NCI-H1436 treated with DMSO at 0.1 percent for 48 hours (cell line): ENCODE results near the gene DPP4.

ENCODE experiments used
- DNase-seq: peaks from one replicate; lab custom pipeline; 2025; lab: John Stamatoyannopoulos, UW

The DPP4 gene

DNA sequence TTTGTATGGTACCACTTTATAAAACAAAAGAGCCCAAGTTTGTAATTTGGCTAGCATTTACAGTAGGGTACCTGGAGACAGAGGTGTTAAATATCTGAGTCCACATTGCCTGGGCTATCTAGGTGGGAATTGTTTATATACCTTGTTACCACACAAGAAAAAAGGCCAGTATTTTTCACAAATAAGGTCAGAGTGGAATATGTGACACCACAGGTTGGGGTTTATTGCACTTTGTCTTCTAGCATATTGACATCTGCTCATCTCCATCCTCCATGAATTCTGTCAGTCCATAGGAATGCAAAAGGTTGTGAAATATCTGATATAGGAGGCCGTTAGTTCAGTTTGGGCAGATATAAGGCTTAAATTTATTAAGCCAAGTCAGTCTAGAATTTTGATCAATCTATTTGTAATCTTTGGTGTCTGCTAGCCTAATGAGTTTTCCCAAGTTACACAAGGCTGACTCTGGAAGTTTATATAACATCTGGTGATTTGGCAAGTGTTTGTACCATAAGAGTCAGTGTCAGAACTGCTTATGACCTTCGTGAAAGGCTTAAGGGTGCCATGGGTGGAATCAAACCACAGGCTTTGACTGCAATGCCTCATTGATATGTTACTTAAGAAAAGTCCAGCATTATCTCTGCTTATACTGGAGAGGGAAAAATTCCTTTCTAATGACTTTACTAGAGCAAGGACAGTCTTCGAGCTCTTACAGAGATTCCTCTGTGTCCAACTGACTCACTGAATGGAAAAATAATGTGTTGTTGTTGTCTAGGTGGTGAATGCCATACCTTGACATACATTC is 11.3 kb upstream of the DPP4 start:
- no peak for DNase-seq

- no peak for DNase-seq
Observed at GRCh38 chr2:162084536-162084935, 10.5 kb upstream of the DPP4 start.

DNA sequence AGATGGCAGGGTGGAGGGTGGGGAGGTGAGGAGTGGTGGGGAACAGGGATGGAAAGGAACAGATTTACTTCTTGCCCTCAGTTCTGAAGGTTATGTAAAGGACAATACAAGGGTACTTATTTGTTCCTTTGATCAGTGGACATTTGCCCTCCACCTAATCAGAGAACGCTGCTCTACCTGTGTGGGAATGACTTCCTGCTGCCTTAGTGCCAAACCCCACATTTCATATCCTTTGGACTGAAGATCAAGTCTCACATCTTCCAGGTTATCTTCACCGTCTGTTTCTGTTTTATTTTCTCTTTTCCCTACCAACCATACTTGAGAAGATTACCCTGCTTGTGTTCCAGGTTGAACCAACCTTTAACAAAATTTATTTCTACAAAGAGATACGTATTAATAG is 8.7 kb upstream of the DPP4 start:
- DNase-seq, result no peak

- DNase-seq, result no peak
Observed at GRCh38 chr2:162082036-162082435, 8.0 kb upstream of the DPP4 start.

DNA sequence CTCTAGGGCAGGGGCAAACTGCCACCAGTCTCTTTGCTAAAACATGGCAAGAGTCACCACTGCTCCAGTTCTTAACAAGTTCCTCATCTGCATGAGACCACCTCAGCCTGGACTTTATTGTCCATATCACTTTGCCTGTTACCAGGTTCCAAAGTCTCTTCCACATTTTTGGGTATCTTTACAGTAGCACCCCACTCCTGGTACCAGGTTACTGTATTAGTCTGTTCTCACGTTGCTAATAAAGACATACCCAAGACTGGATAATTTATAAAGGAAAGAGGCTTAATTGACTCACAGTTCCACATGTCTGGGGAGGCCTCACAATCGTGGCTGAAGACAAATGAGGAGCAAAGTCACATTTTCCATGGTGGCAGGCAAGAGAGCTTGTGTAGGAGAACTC is 5.5 kb upstream of the DPP4 start:
- DNase-seq, result no peak

GRCh38 chr2:162075689-162076132 is 1.7 kb upstream of the DPP4 start:
- DNase-seq, result no peak

GRCh38 chr2:162074928-162075688 is 1.1 kb upstream of the DPP4 start:
- no peak for DNase-seq

GRCh38 chr2:162074632-162074895 is 549 bp upstream of the DPP4 start:
- DNase-seq, result no peak

GRCh38 chr2:162072976-162073887 is 783 bp downstream of the DPP4 start:
- no peak for DNase-seq

DNA sequence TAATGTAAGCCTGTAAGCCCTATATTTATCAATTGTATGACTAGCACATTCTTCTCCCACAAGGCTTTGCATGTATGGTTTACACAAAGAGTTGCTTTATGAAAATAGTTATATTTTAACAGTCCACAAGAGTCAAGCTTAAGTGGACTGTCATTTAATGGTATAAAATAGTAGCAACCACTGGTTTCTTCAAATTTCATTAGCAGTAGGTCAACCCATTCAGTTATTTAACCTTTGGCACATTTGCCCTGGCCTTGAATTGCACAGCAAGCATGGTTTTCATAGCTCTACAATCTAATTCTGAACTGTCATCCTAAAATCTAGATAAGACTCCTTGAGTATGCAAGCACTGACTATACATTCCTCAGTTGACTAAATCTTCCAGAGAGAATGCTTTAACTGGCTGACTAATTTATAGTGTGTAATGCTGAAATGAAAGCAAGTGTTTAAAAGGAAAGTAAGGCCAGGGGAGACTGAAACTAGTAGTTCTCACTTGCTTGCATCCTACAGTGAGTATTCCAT is 1.8 kb downstream of the DPP4 start:
- DNase-seq, result no peak

DNA sequence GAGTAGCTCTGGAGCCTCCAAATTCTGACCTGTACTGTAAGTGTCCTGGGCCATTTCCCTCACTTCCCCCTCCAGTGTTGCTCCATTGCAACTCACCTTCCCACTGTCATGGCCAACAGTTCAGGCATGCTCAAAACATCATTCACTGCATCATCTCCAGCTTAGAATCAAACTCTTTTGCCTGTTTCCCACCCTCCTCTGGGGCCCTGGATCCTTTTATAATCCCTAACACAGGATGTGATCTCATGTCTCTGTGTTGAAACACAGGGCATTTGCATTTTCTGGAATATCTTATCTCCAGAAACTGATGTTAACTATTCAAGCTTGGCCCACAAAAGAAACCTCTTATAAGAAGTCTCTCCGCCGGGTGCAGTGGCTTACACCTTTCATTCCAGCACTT is 3.0 kb downstream of the DPP4 start:
- DNase-seq, result no peak

DNA sequence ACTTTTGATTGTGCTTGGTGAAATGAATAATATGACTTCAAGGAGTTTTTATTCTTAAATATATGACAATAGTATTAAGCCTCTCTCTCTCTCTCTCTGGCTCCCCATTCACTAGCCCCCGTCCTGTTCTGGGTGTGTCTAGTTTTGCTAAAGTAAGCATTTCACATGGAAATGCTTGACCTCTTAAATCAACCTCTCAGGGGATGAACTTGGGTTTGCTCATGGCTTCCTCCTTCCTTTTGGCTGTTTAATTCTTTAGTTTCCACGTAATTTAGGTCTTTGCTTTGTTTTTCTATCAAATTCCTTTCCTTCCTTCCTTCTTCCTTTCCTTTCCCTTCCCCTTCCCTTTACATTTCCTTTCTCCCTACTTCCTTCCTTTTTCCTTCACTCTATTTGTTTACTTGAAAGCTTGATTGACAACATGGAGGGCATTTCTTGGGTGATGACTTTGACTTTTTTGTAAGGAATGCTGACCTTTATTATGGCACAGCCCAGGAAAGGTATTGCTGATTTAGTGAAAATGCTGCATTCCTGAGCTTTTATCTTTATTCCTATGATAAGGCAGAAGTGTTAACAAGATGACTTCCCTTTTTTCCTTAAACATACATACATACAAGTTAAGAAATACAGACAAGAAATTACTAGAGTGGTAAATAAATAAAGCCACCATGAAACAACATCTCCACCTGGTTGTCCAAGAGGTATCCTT is 3.6 kb downstream of the DPP4 start:
- DNase-seq, result no peak

DNA sequence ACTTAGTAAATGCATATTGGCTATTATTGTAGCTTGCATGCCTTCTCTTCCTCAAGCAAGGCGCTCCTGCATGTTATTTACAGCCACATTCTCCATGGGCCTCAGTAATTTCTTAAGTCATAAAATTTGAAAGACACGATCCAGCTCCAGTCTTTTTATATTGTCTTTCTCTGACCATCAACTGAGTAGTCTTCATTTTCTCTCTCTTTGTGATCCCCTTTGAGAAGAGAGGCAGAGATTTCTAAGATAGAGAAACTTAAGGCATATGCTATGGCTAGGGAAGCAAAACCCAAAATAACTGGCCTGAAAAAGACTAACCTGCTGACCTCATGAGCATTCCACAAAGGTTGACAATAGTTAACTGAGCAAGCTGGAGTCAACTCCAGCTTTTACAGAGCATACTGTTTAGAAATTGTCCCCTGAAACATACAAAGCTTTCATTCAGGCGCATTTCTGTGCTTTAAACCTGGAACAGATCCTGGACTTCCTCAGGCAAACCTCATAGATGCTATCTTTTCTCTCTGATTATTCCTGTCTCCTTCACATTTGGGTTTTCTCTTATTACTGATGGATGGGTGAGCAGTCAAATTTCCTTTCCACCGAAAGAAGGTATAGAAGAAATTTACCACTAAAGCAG is 4.6 kb downstream of the DPP4 start:
- DNase-seq, result no peak

DNA sequence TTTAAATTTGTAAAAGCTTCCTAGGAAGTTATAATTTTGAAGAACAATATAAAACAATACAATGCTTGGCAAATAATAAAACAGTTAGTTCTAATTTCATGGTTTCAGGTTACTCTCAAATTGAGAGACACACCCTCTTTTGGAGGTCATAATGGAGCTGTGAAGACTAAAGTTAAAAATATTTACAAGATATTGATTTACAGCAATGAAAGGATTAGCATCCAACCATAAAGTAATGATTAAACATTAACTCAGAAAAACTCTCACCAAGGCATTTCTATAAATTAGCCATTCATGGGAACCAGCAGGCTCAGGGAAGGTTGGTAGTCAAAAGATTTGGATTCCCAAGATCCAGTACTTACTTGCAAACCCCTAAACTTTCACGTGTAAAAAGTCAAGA is 6.4 kb downstream of the DPP4 start:
- no peak for DNase-seq

DNA sequence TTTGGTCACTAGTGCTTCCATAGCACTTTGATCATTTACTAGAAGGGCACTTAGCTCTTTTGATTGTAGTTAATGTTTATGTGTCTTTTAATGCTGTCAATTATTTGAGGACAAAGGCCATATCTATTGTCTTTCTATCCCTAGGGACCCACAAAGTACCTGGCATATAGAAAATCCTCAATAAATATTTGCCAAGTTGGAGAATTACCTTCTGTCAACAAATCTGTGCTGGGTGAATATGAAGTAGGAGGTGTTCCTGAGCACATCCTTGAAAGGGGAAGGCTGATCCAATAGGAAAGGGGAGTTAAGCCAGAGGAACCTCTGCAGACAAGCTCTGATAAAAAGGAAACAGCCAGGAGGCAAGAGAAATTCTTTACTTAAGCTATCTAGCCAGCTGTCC is 8.2 kb downstream of the DPP4 start:
- DNase-seq, result no peak

DNA sequence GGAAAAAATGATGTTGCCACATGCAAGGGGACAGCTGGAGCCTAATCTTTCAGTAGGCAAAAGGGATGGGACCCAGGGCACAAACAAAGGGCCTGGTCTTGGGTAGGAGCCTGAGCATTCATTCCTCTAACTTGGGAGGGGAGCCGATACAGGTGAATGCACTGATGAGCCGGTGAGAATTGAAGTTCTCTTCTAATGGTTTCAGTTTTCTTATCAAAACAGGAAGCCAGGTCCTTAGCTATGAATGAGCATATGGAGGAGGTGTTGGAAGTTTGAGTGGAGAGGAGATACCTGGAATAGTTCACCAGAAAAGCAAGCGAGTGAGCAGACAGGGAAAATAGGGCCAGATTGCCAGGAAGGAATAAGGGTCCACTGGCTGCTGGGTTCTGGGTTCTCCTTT is 10.1 kb downstream of the DPP4 start:
- DNase-seq, result no peak

DNA sequence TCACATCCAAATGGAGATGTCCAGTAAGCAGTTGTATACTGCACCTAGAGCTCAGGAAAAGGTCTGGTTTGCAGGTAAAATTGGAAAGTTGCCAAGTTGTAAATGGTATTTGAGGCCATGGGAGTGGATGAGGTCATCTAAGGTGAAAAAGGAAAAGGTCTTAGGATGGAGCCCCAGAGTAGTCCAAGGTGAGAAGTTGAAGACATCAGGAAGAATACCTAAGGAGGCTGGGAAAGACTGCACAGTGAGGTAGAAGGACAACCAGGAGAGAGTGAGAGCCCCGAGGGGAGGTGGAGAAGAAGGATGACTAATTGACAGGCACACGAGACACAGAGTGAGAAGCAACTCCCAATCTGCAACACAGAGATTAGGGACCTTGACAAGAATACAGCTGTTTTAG is 10.7 kb downstream of the DPP4 start:
- no peak for DNase-seq

DNA sequence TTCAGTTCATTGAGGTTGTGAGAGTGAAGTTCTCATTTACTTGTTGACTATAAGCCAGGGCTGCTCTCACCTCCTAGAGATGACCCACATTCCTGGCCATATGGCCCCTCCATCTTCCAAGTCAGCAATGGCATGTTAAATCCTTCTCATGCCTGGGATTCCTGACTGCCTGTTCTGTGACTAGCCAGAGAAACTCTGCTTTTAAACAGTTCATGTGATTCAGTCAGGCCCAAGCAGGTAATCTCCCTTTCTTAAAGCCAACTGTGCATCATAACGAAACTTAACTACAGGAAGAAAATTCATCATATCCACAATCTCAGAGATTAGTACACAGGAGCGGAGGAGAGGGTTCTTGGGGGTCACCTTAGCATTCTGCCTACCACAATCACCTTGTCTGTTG is 11.5 kb downstream of the DPP4 start:
- no peak for DNase-seq

DNA sequence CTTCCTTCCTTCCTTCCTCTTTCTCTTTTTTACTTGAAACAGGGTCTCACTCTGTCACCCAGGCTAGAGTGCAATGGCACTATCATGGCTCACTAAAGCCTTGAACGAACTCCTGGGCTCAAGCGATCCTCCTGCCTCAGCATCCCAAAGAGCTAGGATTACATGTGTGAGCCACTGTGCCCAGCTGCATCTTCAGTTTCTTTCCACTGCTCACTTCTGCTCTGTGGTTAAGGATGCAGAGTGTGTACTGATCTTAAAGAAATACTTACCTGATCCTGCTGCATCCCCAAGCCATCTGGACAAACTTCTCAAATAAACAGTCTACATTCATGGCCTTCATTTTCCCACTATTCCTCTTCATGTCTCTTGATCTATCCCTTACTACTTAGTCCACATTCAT is 13.0 kb downstream of the DPP4 start:
- DNase-seq, result no peak

DNA sequence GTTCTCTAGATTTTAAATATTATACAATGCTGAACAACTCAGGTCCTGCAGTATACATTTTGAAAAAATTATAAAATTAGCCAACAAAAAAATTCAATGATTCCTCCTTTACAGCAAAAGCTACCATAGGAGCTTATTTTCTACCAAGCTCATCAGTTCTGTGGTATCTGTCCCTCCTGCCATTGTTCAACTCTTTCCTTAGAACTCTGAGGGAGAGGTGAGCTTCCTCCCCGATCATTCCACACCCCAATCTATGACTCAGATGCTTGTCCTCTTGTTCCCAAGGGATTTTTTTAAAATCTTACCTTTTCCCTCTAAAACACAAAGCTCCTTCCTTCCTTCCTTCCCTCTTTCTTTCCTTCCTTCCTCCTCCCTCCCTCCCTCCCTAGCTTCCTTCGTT is 13.5 kb downstream of the DPP4 start:
- no peak for DNase-seq

DNA sequence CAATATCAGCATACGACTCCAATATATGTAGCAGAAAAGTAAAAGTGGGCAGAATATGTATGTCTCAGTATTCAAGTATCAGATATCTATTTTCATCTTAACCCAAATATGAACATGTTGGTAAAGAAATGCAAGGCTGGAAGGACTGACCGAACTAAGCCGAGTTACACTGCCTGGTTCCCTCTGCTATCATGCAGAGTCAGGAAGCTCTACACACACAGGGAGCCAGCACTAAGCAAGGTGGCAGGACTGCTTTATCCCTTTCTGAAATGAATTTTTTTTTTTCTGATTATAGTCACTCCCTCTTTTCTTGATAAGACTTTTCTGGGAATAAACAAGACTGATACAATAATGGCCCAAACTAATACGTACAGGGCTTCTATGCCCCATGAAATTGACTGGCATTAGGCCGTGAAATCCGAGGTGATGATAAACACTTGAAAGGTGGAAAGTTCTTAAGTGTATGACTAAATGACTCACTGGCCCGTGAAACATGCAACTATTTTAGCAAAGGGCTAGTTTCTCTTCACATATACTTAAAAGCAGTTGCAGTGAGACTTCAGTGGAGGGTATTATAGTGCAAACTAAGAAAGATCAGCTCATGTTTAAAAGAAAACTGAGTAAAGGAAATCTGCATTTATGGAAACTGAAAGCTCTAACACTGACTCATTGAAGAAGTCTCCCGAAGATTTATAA is 14.9 kb downstream of the DPP4 start:
- DNase-seq, result no peak
